GM23338 (cell line): ENCODE data around the gene SRPK2. TPM values are rescaled to one million over a fixed set of nuclear protein-coding genes. Genes with fewer than 3 reads are reported as not detected.
A peak's percentile ranks its signal among the peaks of the same experiment; 100 is the strongest.

Experiments used
- ATAC-seq: fragments of 200-7000 bp; cut with Tn5 transposase; 3 replicates; pipeline ENCODE4 v1.9.1; 2020
- DNase-seq: peaks from one replicate; pipeline ENCODE4 v3.0.0-alpha.2; 2015; ENCODE audit warnings: low spot score
- H2AFZ ChIP-seq: fragments of 200-600 bp; sonication (generic); 2 replicates; pipeline ENCODE4 v1.8.0; 2016; ENCODE audit warnings: antibody characterized with exemption, mild to moderate bottlenecking, moderate library complexity
- H3F3A ChIP-seq: fragments of 200-600 bp; sonication (generic); replicated peaks from 2 replicates; pipeline ENCODE4 v1.8.0; 2017; ENCODE audit warnings: antibody characterized with exemption, mixed run types, low read depth
- H3K27ac ChIP-seq: fragments of 200-600 bp; sonication (generic); 2 replicates; pipeline ENCODE4 v1.6.1; 2016; ENCODE audit warnings: low read depth
- H3K27me3 ChIP-seq: fragments of 200-600 bp; sonication (generic); 2 replicates; pipeline ENCODE4 v1.8.0; 2016; ENCODE audit warnings: mild to moderate bottlenecking, mixed run types, moderate library complexity; ENCODE audit not compliant: insufficient read depth
- H3K36me3 ChIP-seq: fragments of 200-600 bp; sonication (generic); 2 replicates; pipeline ENCODE4 v1.8.0; 2016; ENCODE audit warnings: mild to moderate bottlenecking; ENCODE audit not compliant: insufficient read depth
- H3K4me1 ChIP-seq: fragments of 200-600 bp; sonication (generic); 2 replicates; pipeline ENCODE4 v1.8.0; 2016; ENCODE audit warnings: mild to moderate bottlenecking, moderate library complexity; ENCODE audit not compliant: insufficient read depth
- H3K4me2 ChIP-seq: fragments of 200-600 bp; sonication (generic); 2 replicates; pipeline ENCODE4 v1.7.1; 2017; ENCODE audit warnings: mixed run types
- H3K4me3 ChIP-seq: fragments of 200-600 bp; sonication (generic); 2 replicates; pipeline ENCODE4 v1.6.1; 2016; ENCODE audit warnings: mixed run types
- H3K79me2 ChIP-seq: fragments of 200-600 bp; sonication (generic); replicated peaks from 2 replicates; pipeline ENCODE4 v1.8.0; 2017; ENCODE audit warnings: mild to moderate bottlenecking; ENCODE audit not compliant: insufficient read depth
- H3K9me2 ChIP-seq: fragments of 200-600 bp; sonication (generic); 2 replicates; pipeline ENCODE4 v1.8.0; 2017; ENCODE audit not compliant: insufficient read depth
- H4K20me1 ChIP-seq: fragments of 200-600 bp; sonication (generic); replicated peaks from 2 replicates; pipeline ENCODE4 v1.8.0; 2017; ENCODE audit warnings: mild to moderate bottlenecking; ENCODE audit not compliant: insufficient read depth
- H3K27ac Mint-ChIP-seq: 2 replicates; pipeline ENCODE4 v1.8.0; 2020; ENCODE audit warnings: inconsistent platforms, mild to moderate bottlenecking, moderate library complexity, mixed read lengths
- H3K27me3 Mint-ChIP-seq: 3 replicates; pipeline ENCODE4 v1.8.0; 2022; ENCODE audit warnings: low read depth, mild to moderate bottlenecking, moderate library complexity, mixed read lengths, inconsistent platforms; ENCODE audit not compliant: insufficient read depth, poor library complexity
- H3K36me3 Mint-ChIP-seq: 3 replicates; pipeline ENCODE4 v1.8.0; 2021; ENCODE audit warnings: low read depth, mild to moderate bottlenecking, inconsistent platforms, moderate library complexity, mixed read lengths
- H3K4me1 Mint-ChIP-seq: 3 replicates; pipeline ENCODE4 v1.8.0; 2020; ENCODE audit warnings: mild to moderate bottlenecking, inconsistent platforms, mixed read lengths
- H3K4me3 Mint-ChIP-seq: 3 replicates; pipeline ENCODE4 v1.8.0; 2021; ENCODE audit warnings: moderate library complexity, mild to moderate bottlenecking, inconsistent platforms, mixed read lengths
- H3K9me3 Mint-ChIP-seq: 3 replicates; pipeline ENCODE4 v1.8.0; 2020; ENCODE audit warnings: moderate library complexity, mild to moderate bottlenecking, inconsistent platforms, mixed read lengths
- CTCF ChIP-seq, 2 experiments: fragments of 200-600 bp in 1 of 2; sonication (generic) in 1 of 2; conservative IDR thresholded peaks; 2 replicates each; pipeline versions ENCODE4 v1.5.1 to v1.6.1; 2016 to 2017; ENCODE audit warnings: antibody characterized with exemption in 2 of 2, low read depth in 2 of 2, mild to moderate bottlenecking in 2 of 2, moderate library complexity in 1 of 2
- ETS1 ChIP-seq: IDR thresholded peaks from 2 replicates; pipeline ENCODE4 v1.6.1; 2016; ENCODE audit warnings: antibody characterized with exemption
- EZH2 ChIP-seq: fragments of 200-600 bp; sonication (generic); IDR thresholded peaks from one replicate; pipeline ENCODE4 v1.8.0; 2017; ENCODE audit warnings: antibody characterized with exemption, mild to moderate bottlenecking, low read depth; ENCODE audit not compliant: unreplicated experiment
- EZH2phosphoT487 ChIP-seq: fragments of 200-600 bp; sonication (generic); IDR thresholded peaks from one replicate; pipeline ENCODE4 v1.8.1; 2018; ENCODE audit warnings: antibody characterized with exemption; ENCODE audit not compliant: unreplicated experiment
- JUNB ChIP-seq: IDR thresholded peaks from one replicate; pipeline ENCODE4 v1.6.1; 2016; ENCODE audit warnings: antibody characterized with exemption; ENCODE audit not compliant: unreplicated experiment
- NANOG ChIP-seq: IDR thresholded peaks from 2 replicates; pipeline ENCODE4 v1.6.1; 2016; ENCODE audit warnings: antibody characterized with exemption, borderline replicate concordance
- POLR2AphosphoS5 ChIP-seq: IDR thresholded peaks from 2 replicates; pipeline ENCODE4 v1.6.1; 2016; ENCODE audit warnings: antibody characterized with exemption, low read depth
- REST ChIP-seq: IDR thresholded peaks from one replicate; pipeline ENCODE4 v1.6.1; 2018; ENCODE audit warnings: antibody characterized with exemption; ENCODE audit not compliant: unreplicated experiment
- STAT1 ChIP-seq: IDR thresholded peaks from one replicate; pipeline ENCODE4 v1.6.1; 2016; ENCODE audit warnings: antibody characterized with exemption; ENCODE audit not compliant: unreplicated experiment
- ZNF114 ChIP-seq: fragments of 250-450 bp; sonication (Bioruptor Pico); IDR thresholded peaks from 2 replicates; pipeline ENCODE4 v1.5.0; 2020; ENCODE audit warnings: mild to moderate bottlenecking, moderate library complexity
- ZNF331 ChIP-seq: fragments of 250-450 bp; sonication (Bioruptor Pico); IDR thresholded peaks from 2 replicates; pipeline ENCODE4 v1.5.0; 2020; ENCODE audit warnings: low read depth, mild to moderate bottlenecking, moderate library complexity
- polyA plus RNA-seq: library from polyadenylated mRNA; unstranded; fragments of >200 nt; fragmentation: Nextera tagmentation; extraction: Ambion mirVana; gene quantifications from 2 replicates; pipeline ENCODE4 v1.2.1, GENCODE V29; 2016
- total RNA-seq: library from RNA; depleted of rRNA; stranded (reverse); fragments of >200 nt; shearing (Covaris generic); gene quantifications from 2 replicates; pipeline ENCODE4 v1.2.3, GENCODE V29; 2014

The SRPK2 gene
- total and polyA plus RNA-seq, 2 experiments from 2014 or later: 66.3 to 91.5 TPM

GRCh38 chr7:105399043-105399725 is 10.5 kb upstream of the SRPK2 start:
- Mint-ChIP-seq H3K9me3 (no peaks in the 10 kb centered on the region; the same call in 2 of the 3 replicates), H3K27me3 (peaks cover 4% of the 10 kb centered on the region), H3K4me3 (no peak overlapping the region), H3K4me1 (peaks cover 8% of the 10 kb centered on the region; the same call in 1 of the 3 replicates), H3K27ac (no peak overlapping the region), H3K36me3 (no peaks in the 10 kb centered on the region)
- H3K27me3 ChIP-seq: no peaks in the 10 kb centered on the region
- no peaks in the 10 kb centered on the region for H3K9me2 ChIP-seq
- ATAC-seq (no peak), DNase-seq (peak; percentile 39)
- no peak overlapping the region for H2AFZ ChIP-seq
- H3K4me2 ChIP-seq: no peak overlapping the region
- H3K36me3 ChIP-seq: no peaks in the 10 kb centered on the region
- H3K4me1 ChIP-seq: peaks cover 13% of the 10 kb centered on the region; the same call in 1 of the 2 replicates
- no peaks in the 10 kb centered on the region for H4K20me1 ChIP-seq
- no peaks in the 10 kb centered on the region for H3F3A ChIP-seq
- TF ChIP-seq REST (no peak), CTCF (conservative IDR thresholded peaks at IDR 0.05; ENCODE audit: low read depth in 2 of 2) (peak in 1 of 2 experiments; percentile 42; a peak in 3 of 4 replicates)
- H3K4me3 ChIP-seq: no peak overlapping the region
- H3K27ac ChIP-seq: no peak overlapping the region
- H3K79me2 ChIP-seq: no peaks in the 10 kb centered on the region

- Histone ChIP-seq H4K20me1 (no peaks in the 10 kb centered on the region), H3K27me3 (no peaks in the 10 kb centered on the region), H3F3A (no peaks in the 10 kb centered on the region), H3K79me2 (no peaks in the 10 kb centered on the region), H2AFZ (peak overlapping the region; percentile 85), H3K9me2 (no peaks in the 10 kb centered on the region), H3K4me1 (peaks cover 8% of the 10 kb centered on the region; the same call in 1 of the 2 replicates), H3K36me3 (no peaks in the 10 kb centered on the region), H3K27ac (no peak overlapping the region), H3K4me2 (no peak overlapping the region), H3K4me3 (no peak overlapping the region)
- Mint-ChIP-seq H3K27me3 (peaks cover 7% of the 10 kb centered on the region), H3K4me1 (peaks cover 6% of the 10 kb centered on the region; the same call in 1 of the 3 replicates), H3K4me3 (no peak overlapping the region), H3K27ac (no peak overlapping the region), H3K36me3 (no peaks in the 10 kb centered on the region), H3K9me3 (no peaks in the 10 kb centered on the region)
- no peak for ATAC-seq
- no peak for DNase-seq
- TF ChIP-seq STAT1: no peak
- TF ChIP-seq REST: no peak
- no peak for TF ChIP-seq NANOG
- TF ChIP-seq ETS1: no peak
- TF ChIP-seq ZNF331 (CRISPR knock-in tag): no peak
- TF ChIP-seq ZNF114 (CRISPR knock-in tag): no peak
- TF ChIP-seq EZH2phosphoT487: no peak
- no peak for TF ChIP-seq EZH2
- no peak for TF ChIP-seq CTCF (conservative IDR thresholded peaks at IDR 0.05; ENCODE audit: low read depth in 2 of 2)
- TF ChIP-seq JUNB: no peak
- no peak for TF ChIP-seq POLR2AphosphoS5
Observed at GRCh38 chr7:105396566-105396965, 7.8 kb upstream of the SRPK2 start.
